ENCODE data around the gene TPRN. TPM values are rescaled to one million over a fixed set of nuclear protein-coding genes. Genes with fewer than 3 reads are reported as not detected.

The TPRN gene
- polyA plus RNA-seq, 4 donors: 34.1 to 98.4 (median 65.9) TPM

- DNase-seq: no peak
Observed at GRCh38 chr9:137191691-137192447, 8.7 kb downstream of the TPRN start.

GRCh38 chr9:137191245-137191644 is 9.3 kb downstream of the TPRN start:
- no peak overlapping the region for H3K27ac ChIP-seq (ENCODE audit: low read depth in 1 of 3, low read length in 2 of 3)
- 74 to 76% (median 74%) methylated on average over 3 of the region's 3 CpGs for whole genome bisulfite sequencing, 3 donors
- H3K27me3 ChIP-seq (ENCODE audit: control insufficient read depth in 3 of 3, insufficient read depth in 3 of 3, low read length in 3 of 3): no peaks in the 10 kb centered on the region
- H3K36me3 ChIP-seq (ENCODE audit: control insufficient read depth in 3 of 3, insufficient read depth in 2 of 3, low read depth in 1 of 3, low read length in 3 of 3): peaks cover 0 to 82% (median 0%) of the 10 kb centered on the region in 3 donors
- FAIRE-seq: no peak
- no peaks in the 10 kb centered on the region for H3K9me3 ChIP-seq (ENCODE audit: control insufficient read depth in 2 of 2, insufficient read depth in 1 of 2, low read depth in 1 of 2, low read length in 1 of 2)
- no peak for DNase-seq
- no peak overlapping the region for H3K4me3 ChIP-seq (ENCODE audit: low read depth in 1 of 3, low read length in 3 of 3)
- peaks cover 3 to 48% (median 19%) of the 10 kb centered on the region in 3 donors for H3K4me1 ChIP-seq (ENCODE audit: control insufficient read depth in 3 of 3, insufficient read depth in 2 of 3, low read depth in 1 of 3, low read length in 2 of 3)

More at GRCh38 chr9:137191691-137192447, 8.7 kb downstream of the TPRN start:
- no peak overlapping the region for H3K27ac ChIP-seq (ENCODE audit: low read depth in 1 of 3, low read length in 2 of 3)
- H3K4me3 ChIP-seq (ENCODE audit: low read depth in 1 of 3, low read length in 3 of 3): no peak overlapping the region
- WGBS, 3 donors: 82 to 85% (median 82%) methylated on average over 19 to 22 of the region's 22 CpGs
- no peaks in the 10 kb centered on the region for H3K9me3 ChIP-seq (ENCODE audit: control insufficient read depth in 2 of 2, insufficient read depth in 1 of 2, low read depth in 1 of 2, low read length in 1 of 2)
- peaks cover 0 to 80% (median 0%) of the 10 kb centered on the region in 3 donors for H3K36me3 ChIP-seq (ENCODE audit: control insufficient read depth in 3 of 3, insufficient read depth in 2 of 3, low read depth in 1 of 3, low read length in 3 of 3)
- no peak for FAIRE-seq
- H3K4me1 ChIP-seq (ENCODE audit: control insufficient read depth in 3 of 3, insufficient read depth in 2 of 3, low read depth in 1 of 3, low read length in 2 of 3): peaks cover 3 to 48% (median 16%) of the 10 kb centered on the region in 3 donors
- H3K27me3 ChIP-seq (ENCODE audit: control insufficient read depth in 3 of 3, insufficient read depth in 3 of 3, low read length in 3 of 3): no peaks in the 10 kb centered on the region

- DNase-seq (peak in 1 of 2 donors; percentile 53), FAIRE-seq (no peak)
- peak overlapping the region in 2 of 3 donors; percentile 89 to 100 for H3K4me3 ChIP-seq (ENCODE audit: low read depth in 1 of 3, low read length in 3 of 3)
- peaks cover 3 to 43% (median 19%) of the 10 kb centered on the region in 3 donors for H3K4me1 ChIP-seq (ENCODE audit: control insufficient read depth in 3 of 3, insufficient read depth in 2 of 3, low read depth in 1 of 3, low read length in 2 of 3)
- H3K27ac ChIP-seq (ENCODE audit: low read depth in 1 of 3, low read length in 2 of 3): peak overlapping the region in 1 of 3 donors; percentile 96
- H3K36me3 ChIP-seq (ENCODE audit: control insufficient read depth in 3 of 3, insufficient read depth in 2 of 3, low read depth in 1 of 3, low read length in 3 of 3): peaks cover 0 to 85% (median 0%) of the 10 kb centered on the region in 3 donors
- H3K27me3 ChIP-seq (ENCODE audit: control insufficient read depth in 3 of 3, insufficient read depth in 3 of 3, low read length in 3 of 3): no peaks in the 10 kb centered on the region
- 33 to 68% (median 60%) methylated on average over 7 to 9 of the region's 9 CpGs for WGBS, 3 donors
- no peaks in the 10 kb centered on the region for H3K9me3 ChIP-seq (ENCODE audit: control insufficient read depth in 2 of 2, insufficient read depth in 1 of 2, low read depth in 1 of 2, low read length in 1 of 2)
Observed at GRCh38 chr9:137190315-137190856, 10.2 kb downstream of the TPRN start.

GRCh38 chr9:137189297-137190295 is 10.9 kb downstream of the TPRN start:
- H3K9me3 ChIP-seq (ENCODE audit: control insufficient read depth in 2 of 2, insufficient read depth in 1 of 2, low read depth in 1 of 2, low read length in 1 of 2): no peaks in the 10 kb centered on the region
- H3K27me3 ChIP-seq (ENCODE audit: control insufficient read depth in 3 of 3, insufficient read depth in 3 of 3, low read length in 3 of 3): no peaks in the 10 kb centered on the region
- H3K4me1 ChIP-seq (ENCODE audit: control insufficient read depth in 3 of 3, insufficient read depth in 2 of 3, low read depth in 1 of 3, low read length in 2 of 3): peaks cover 3 to 35% (median 19%) of the 10 kb centered on the region in 3 donors
- DNase-seq (no peak), FAIRE-seq (no peak)
- H3K36me3 ChIP-seq (ENCODE audit: control insufficient read depth in 3 of 3, insufficient read depth in 2 of 3, low read depth in 1 of 3, low read length in 3 of 3): peaks cover 0 to 85% (median 0%) of the 10 kb centered on the region in 3 donors
- WGBS, 3 donors: 14 to 32% (median 25%) methylated on average over 23 of the region's 23 CpGs
- peak overlapping the region; percentile 84 to 100 (median 89) for H3K4me3 ChIP-seq (ENCODE audit: low read depth in 1 of 3, low read length in 3 of 3)
- H3K27ac ChIP-seq (ENCODE audit: low read depth in 1 of 3, low read length in 2 of 3): peak overlapping the region; percentile 78 to 96 (median 96)

- Histone ChIP-seq H3K27me3 (ENCODE audit: control insufficient read depth in 3 of 3, insufficient read depth in 3 of 3, low read length in 3 of 3) (no peaks in the 10 kb centered on the region), H3K27ac (ENCODE audit: low read depth in 1 of 3, low read length in 2 of 3) (peak within 1 kb of the TSS; percentile 78 to 96 (median 96)), H3K4me1 (ENCODE audit: control insufficient read depth in 3 of 3, insufficient read depth in 2 of 3, low read depth in 1 of 3, low read length in 2 of 3) (peaks cover 3 to 35% (median 19%) of the 10 kb centered on the region in 3 donors), H3K9me3 (ENCODE audit: control insufficient read depth in 2 of 2, insufficient read depth in 1 of 2, low read depth in 1 of 2, low read length in 1 of 2) (no peaks in the 10 kb centered on the region), H3K4me3 (ENCODE audit: low read depth in 1 of 3, low read length in 3 of 3) (peak within 1 kb of the TSS; percentile 84 to 100 (median 89)), H3K36me3 (ENCODE audit: control insufficient read depth in 3 of 3, insufficient read depth in 2 of 3, low read depth in 1 of 3, low read length in 3 of 3) (peaks cover 3 to 85% (median 6%) of the 10 kb centered on the region in 3 donors)
- DNase-seq: peak; percentile 92 to 99
- FAIRE-seq: no peak
- 0% methylated on average over 77 to 98 of the region's 98 CpGs for WGBS, 3 donors
Observed at GRCh38 chr9:137188490-137189296, 11.8 kb downstream of the TPRN start, which contains the start of the genes ANAPC2 and SSNA1. Gene ANAPC2, minus strand, starts transcription at chr9:137188560. Its CDS starts 28 bp downstream, at chr9:137188532. Gene SSNA1, plus strand, starts transcription at chr9:137188676. Its CDS starts 51 bp downstream, at chr9:137188727.

- H3K4me1 ChIP-seq (ENCODE audit: control insufficient read depth in 3 of 3, insufficient read depth in 2 of 3, low read depth in 1 of 3, low read length in 2 of 3): peaks cover 3 to 35% (median 19%) of the 10 kb centered on the region in 3 donors
- 0 to 1% (median 1%) methylated on average over 30 to 31 of the region's 31 CpGs for WGBS, 3 donors
Observed at GRCh38 chr9:137188086-137188489, 12.5 kb downstream of the TPRN start.

GRCh38 chr9:137187386-137187785 is 13.2 kb downstream of the TPRN start:
- Histone ChIP-seq H3K27me3 (ENCODE audit: control insufficient read depth in 3 of 3, insufficient read depth in 3 of 3, low read length in 3 of 3) (no peaks in the 10 kb centered on the region), H3K4me3 (ENCODE audit: low read depth in 1 of 3, low read length in 3 of 3) (peak overlapping the region; percentile 84 to 100 (median 89)), H3K4me1 (ENCODE audit: control insufficient read depth in 3 of 3, insufficient read depth in 2 of 3, low read depth in 1 of 3, low read length in 2 of 3) (peaks cover 3 to 35% (median 19%) of the 10 kb centered on the region in 3 donors), H3K27ac (ENCODE audit: low read depth in 1 of 3, low read length in 2 of 3) (no peak overlapping the region), H3K36me3 (ENCODE audit: control insufficient read depth in 3 of 3, insufficient read depth in 2 of 3, low read depth in 1 of 3, low read length in 3 of 3) (peaks cover 9 to 85% (median 9%) of the 10 kb centered on the region in 3 donors), H3K9me3 (ENCODE audit: control insufficient read depth in 2 of 2, insufficient read depth in 1 of 2, low read depth in 1 of 2, low read length in 1 of 2) (no peaks in the 10 kb centered on the region)
- DNase-seq (no peak), FAIRE-seq (no peak)
- 75 to 84% (median 75%) methylated on average over 15 of the region's 15 CpGs for WGBS, 3 donors

More at GRCh38 chr9:137188086-137188489, 12.5 kb downstream of the TPRN start:
- Histone ChIP-seq H3K27ac (ENCODE audit: low read depth in 1 of 3, low read length in 2 of 3) (peak overlapping the region; percentile 73 to 96 (median 96)), H3K36me3 (ENCODE audit: control insufficient read depth in 3 of 3, insufficient read depth in 2 of 3, low read depth in 1 of 3, low read length in 3 of 3) (peaks cover 6 to 85% (median 6%) of the 10 kb centered on the region in 3 donors), H3K4me3 (ENCODE audit: low read depth in 1 of 3, low read length in 3 of 3) (peak overlapping the region; percentile 84 to 100 (median 89)), H3K9me3 (ENCODE audit: control insufficient read depth in 2 of 2, insufficient read depth in 1 of 2, low read depth in 1 of 2, low read length in 1 of 2) (no peaks in the 10 kb centered on the region), H3K27me3 (ENCODE audit: control insufficient read depth in 3 of 3, insufficient read depth in 3 of 3, low read length in 3 of 3) (no peaks in the 10 kb centered on the region)
- DNase-seq: no peak
- no peak for FAIRE-seq

Data from small intestine (tissue), 7 donors.